Neuronal stem cell (in vitro differentiated cells): ENCODE data around the gene RBM18.

Experiments used
- DNase-seq: peaks from one replicate; pipeline ENCODE4 v3.0.0-alpha.2; 2013; ENCODE audit warnings: low spot score
- H2AFZ ChIP-seq: one replicate; pipeline ENCODE4 v1.6.1; 2013; ENCODE audit warnings: mild to moderate bottlenecking, low read length, inconsistent platforms
- H2AK5ac ChIP-seq: 2 replicates; pipeline ENCODE4 v1.6.1; 2013; ENCODE audit warnings: low read depth, mild to moderate bottlenecking, inconsistent platforms, low read length, moderate library complexity, mixed read lengths
- H2BK120ac ChIP-seq: 2 replicates; pipeline ENCODE4 v1.6.1; 2013; ENCODE audit warnings: low read depth, mild to moderate bottlenecking, inconsistent platforms, low read length, moderate library complexity, mixed read lengths
- H2BK12ac ChIP-seq: one replicate; pipeline ENCODE4 v1.6.1; 2013; ENCODE audit warnings: low read length, inconsistent platforms
- H2BK15ac ChIP-seq: 2 replicates; pipeline ENCODE4 v1.6.1; 2013; ENCODE audit warnings: mild to moderate bottlenecking, low read length, inconsistent platforms, mixed read lengths
- H2BK5ac ChIP-seq: one replicate; pipeline ENCODE4 v1.6.1; 2013; ENCODE audit warnings: inconsistent platforms, mild to moderate bottlenecking, low read length, moderate library complexity
- H3K14ac ChIP-seq: one replicate; pipeline ENCODE4 v1.6.1; 2013; ENCODE audit warnings: low read length, inconsistent platforms
- H3K18ac ChIP-seq: 2 replicates; pipeline ENCODE4 v1.6.1; 2013; ENCODE audit warnings: low read length, inconsistent platforms
- H3K23ac ChIP-seq: 2 replicates; pipeline ENCODE4 v1.6.1; 2013; ENCODE audit warnings: low read depth, mild to moderate bottlenecking, mixed read lengths, low read length, inconsistent platforms; ENCODE audit not compliant: poor library complexity
- H3K27ac ChIP-seq: replicated peaks from 3 replicates; pipeline ENCODE4 v1.5.1; 2013; ENCODE audit warnings: low read length, inconsistent platforms
- H3K27me3 ChIP-seq, 3 experiments: 2 replicates each; pipeline ENCODE4 v1.6.1; 2013; ENCODE audit warnings: low read length in 3 of 3, mild to moderate bottlenecking in 2 of 3, inconsistent platforms in 1 of 3, low read depth in 1 of 3, mixed read lengths in 1 of 3, moderate library complexity in 1 of 3; ENCODE audit not compliant: control insufficient read depth in 3 of 3, insufficient read depth in 3 of 3
- H3K36me3 ChIP-seq, 2 donors: replicated peaks in 1 of 2; 2 replicates each; pipeline ENCODE4 v1.6.1; 2013; ENCODE audit warnings: low read length in 2 of 2; ENCODE audit not compliant: control insufficient read depth in 2 of 2, insufficient read depth in 2 of 2
- H3K4ac ChIP-seq: 2 replicates; pipeline ENCODE4 v1.6.1; 2013; ENCODE audit warnings: inconsistent platforms, mild to moderate bottlenecking, low read length, moderate library complexity
- H3K4me1 ChIP-seq, 2 donors: 1 replicate in 1 of 2; 2 replicates in 1 of 2; pipeline ENCODE4 v1.6.1; 2013; ENCODE audit warnings: low read length in 2 of 2, low read depth in 1 of 2; ENCODE audit not compliant: control insufficient read depth in 2 of 2, insufficient read depth in 1 of 2
- H3K4me2 ChIP-seq: one replicate; pipeline ENCODE4 v1.6.1; 2013; ENCODE audit warnings: mild to moderate bottlenecking, low read length, inconsistent platforms; ENCODE audit not compliant: insufficient read depth, poor library complexity, severe bottlenecking
- H3K4me3 ChIP-seq, 2 donors: 2 replicates each; pipeline ENCODE4 v1.5.1; 2013; ENCODE audit warnings: low read length in 2 of 2, mild to moderate bottlenecking in 2 of 2, inconsistent platforms in 1 of 2, moderate library complexity in 1 of 2
- H3K79me1 ChIP-seq: one replicate; pipeline ENCODE4 v1.6.1; 2013; ENCODE audit warnings: low read depth, mild to moderate bottlenecking, inconsistent platforms, low read length, moderate library complexity
- H3K9ac ChIP-seq: one replicate; pipeline ENCODE4 v1.6.1; 2013; ENCODE audit warnings: mild to moderate bottlenecking, low read depth, low read length, inconsistent platforms; ENCODE audit not compliant: poor library complexity
- H3K9me3 ChIP-seq, 2 donors: replicated peaks in 1 of 2; 2 replicates each; pipeline versions ENCODE3 to v1.6.1; 2013; ENCODE audit warnings: low read length in 2 of 2, mild to moderate bottlenecking in 2 of 2, inconsistent platforms in 1 of 2, low read depth in 1 of 2, mixed read lengths in 1 of 2, moderate library complexity in 1 of 2; ENCODE audit not compliant: control insufficient read depth in 2 of 2, insufficient read depth in 1 of 2
- H4K8ac ChIP-seq: one replicate; pipeline ENCODE4 v1.6.1; 2013; ENCODE audit warnings: low read depth, mild to moderate bottlenecking, inconsistent platforms, low read length, moderate library complexity
- H4K91ac ChIP-seq: one replicate; pipeline ENCODE4 v1.6.1; 2013; ENCODE audit warnings: low read length, low read depth, mild to moderate bottlenecking, inconsistent platforms; ENCODE audit not compliant: poor library complexity
- WGBS, 2 donors: extraction: QIAGEN DNeasy Blood & Tissue Kit; methylation state at CpG; one replicate each; pipeline ENCODE4 v1.1.7; 2013; ENCODE audit warnings: missing lambda C conversion rate in 2 of 2, mixed read lengths in 1 of 2; ENCODE audit not compliant: insufficient read length in 2 of 2, insufficient replicate concordance in 1 of 2; ENCODE audit errors: extremely low coverage in 2 of 2; 5-methylcytosine and 5-hydroxymethylcytosine counted together

The RBM18 gene

GRCh38 chr9:122204491-122204890 lies 60.1 kb downstream of the RBM18 start:
- H4K91ac ChIP-seq: no peak overlapping the region
- no peak overlapping the region for H3K23ac ChIP-seq
- no peak overlapping the region for H3K14ac ChIP-seq
- no peak overlapping the region for H3K27ac ChIP-seq
- no peaks in the 10 kb centered on the region for H3K36me3 ChIP-seq
- H2AK5ac ChIP-seq: peak overlapping the region; percentile 70
- peaks cover 2% of the 10 kb centered on the region for H3K79me1 ChIP-seq
- H2BK5ac ChIP-seq: peak overlapping the region; percentile 75
- no peak overlapping the region for H3K4me2 ChIP-seq
- WGBS, 2 donors: no CpG with 5 or more reads among the region's 12 CpGs
- H2BK12ac ChIP-seq: no peak overlapping the region
- H4K8ac ChIP-seq: no peak overlapping the region
- no peak overlapping the region for H3K4ac ChIP-seq
- no peak overlapping the region for H2AFZ ChIP-seq
- H3K9me3 ChIP-seq: peaks cover 0 to 3% of the 10 kb centered on the region in 2 donors
- H3K27me3 ChIP-seq: peaks cover 0 to 93% (median 0%) of the 10 kb centered on the region in 3 experiments
- no peak overlapping the region for H2BK120ac ChIP-seq
- no peak overlapping the region for H3K4me3 ChIP-seq
- peaks cover 2 to 4% of the 10 kb centered on the region in 2 donors for H3K4me1 ChIP-seq
- no peak for DNase-seq
- H3K9ac ChIP-seq: no peak overlapping the region
- H2BK15ac ChIP-seq: no peak overlapping the region
- H3K18ac ChIP-seq: peak overlapping the region; percentile 46

GRCh38 chr9:122204055-122204454 lies 60.6 kb downstream of the RBM18 start:
- Histone ChIP-seq H3K9me3 (peaks cover 0 to 3% of the 10 kb centered on the region in 2 donors), H2BK15ac (no peak overlapping the region), H2AK5ac (no peak overlapping the region), H3K18ac (no peak overlapping the region), H3K4ac (no peak overlapping the region), H3K27me3 (peaks cover 0 to 93% (median 0%) of the 10 kb centered on the region in 3 experiments), H3K9ac (no peak overlapping the region), H3K23ac (no peak overlapping the region), H3K4me2 (no peak overlapping the region), H3K14ac (no peak overlapping the region), H3K27ac (no peak overlapping the region), H3K79me1 (no peaks in the 10 kb centered on the region), H2BK5ac (peak overlapping the region; percentile 75), H3K4me1 (peaks cover 2 to 4% of the 10 kb centered on the region in 2 donors), H4K91ac (no peak overlapping the region), H3K36me3 (no peaks in the 10 kb centered on the region), H2BK12ac (no peak overlapping the region), H3K4me3 (no peak overlapping the region), H2AFZ (no peak overlapping the region), H4K8ac (no peak overlapping the region), H2BK120ac (no peak overlapping the region)
- no peak for DNase-seq
- WGBS, 2 donors: no CpG with 5 or more reads among the region's 5 CpGs

DNA sequence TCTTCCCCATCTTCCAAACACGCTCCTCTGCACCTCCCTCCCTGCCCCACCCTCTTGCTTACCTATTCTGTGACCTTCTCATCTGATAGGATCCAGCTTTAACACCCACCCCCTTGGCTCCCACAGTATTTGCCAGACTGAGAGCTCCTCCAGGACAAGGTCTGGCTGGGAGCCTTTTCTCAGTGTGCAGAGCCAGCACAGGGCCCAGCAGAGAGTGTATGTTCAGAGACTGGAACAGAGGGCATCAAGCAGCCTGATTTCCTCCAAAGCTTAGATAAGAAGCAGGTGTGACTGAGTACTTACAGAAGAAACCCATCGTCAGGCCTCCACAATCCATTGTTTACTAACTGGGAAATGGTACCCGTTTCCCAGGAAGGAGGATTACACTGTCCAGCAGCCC lies 62.5 kb downstream of the RBM18 start:
- Histone ChIP-seq H2BK12ac (no peak overlapping the region), H3K9ac (no peak overlapping the region), H3K4me3 (no peak overlapping the region), H3K18ac (no peak overlapping the region), H4K91ac (no peak overlapping the region), H4K8ac (no peak overlapping the region), H3K23ac (no peak overlapping the region), H2AK5ac (no peak overlapping the region), H3K27ac (no peak overlapping the region), H3K27me3 (peaks cover 0 to 93% (median 0%) of the 10 kb centered on the region in 3 experiments), H2BK120ac (no peak overlapping the region), H3K4me1 (peaks cover under 1 to 6% of the 10 kb centered on the region in 2 donors), H3K36me3 (no peaks in the 10 kb centered on the region), H2BK15ac (no peak overlapping the region), H3K79me1 (no peaks in the 10 kb centered on the region), H2BK5ac (no peak overlapping the region), H3K4me2 (no peak overlapping the region), H3K4ac (no peak overlapping the region), H3K14ac (no peak overlapping the region), H3K9me3 (peaks cover 0 to 3% of the 10 kb centered on the region in 2 donors), H2AFZ (no peak overlapping the region)
- WGBS, 2 donors: 100% methylated on average over 1 of the region's 3 CpGs; no CpG with 5 or more reads in 1 of the 2 donors
- no peak for DNase-seq

- no peak overlapping the region for H3K4me3 ChIP-seq
Observed at GRCh38 chr9:122201641-122202040, 63.0 kb downstream of the RBM18 start.

More at GRCh38 chr9:122201641-122202040, 63.0 kb downstream of the RBM18 start:
- no CpG with 5 or more reads among the region's 1 CpG for WGBS, 2 donors
- Histone ChIP-seq H2AK5ac (no peak overlapping the region), H2BK5ac (no peak overlapping the region), H3K4ac (no peak overlapping the region), H2BK12ac (no peak overlapping the region), H3K79me1 (no peaks in the 10 kb centered on the region), H3K4me1 (peaks cover 0 to 6% of the 10 kb centered on the region in 2 donors), H3K4me2 (no peak overlapping the region), H3K27me3 (peaks cover 0 to 92% (median 0%) of the 10 kb centered on the region in 3 experiments), H4K91ac (no peak overlapping the region), H2BK15ac (no peak overlapping the region), H3K36me3 (no peaks in the 10 kb centered on the region), H4K8ac (no peak overlapping the region), H2BK120ac (no peak overlapping the region), H3K18ac (no peak overlapping the region), H3K9me3 (peaks cover 0 to under 1% of the 10 kb centered on the region in 2 donors), H3K23ac (no peak overlapping the region), H2AFZ (no peak overlapping the region), H3K9ac (no peak overlapping the region), H3K27ac (no peak overlapping the region), H3K14ac (no peak overlapping the region)
- no peak for DNase-seq
